Activated naive CD4-positive, alpha-beta T cell treated with anti-CD3 and anti-CD28 coated beads for 36 hours (primary cell): ENCODE measurements around the gene RSPH9. TPM values are rescaled to one million over a fixed set of nuclear protein-coding genes. Genes with fewer than 3 reads are reported as not detected.
"Not testable (repeated sequence)": the region's sequence is repeated elsewhere in the genome, so short reads cannot be mapped to it uniquely, and the experiment has no call there.

ENCODE experiments used
- CTCF ChIA-PET: fragments of 350-600 bp; sonication (Branson Sonifier 250); formaldehyde crosslinking; loops from one replicate; lab custom pipeline; 2021; ENCODE audit warnings: antibody characterized with exemption; lab: Charles Lee
- DNase-seq: peaks from one replicate; pipeline ENCODE4 v3.0.0-alpha.2; 2020
- H3K27ac Mint-ChIP-seq: one replicate; pipeline ENCODE4 v1.8.0; 2021; ENCODE audit warnings: mild to moderate bottlenecking, mixed read lengths
- H3K27me3 Mint-ChIP-seq: one replicate; pipeline ENCODE4 v1.8.0; 2021; ENCODE audit warnings: low read depth, mixed read lengths
- H3K36me3 Mint-ChIP-seq: one replicate; pipeline ENCODE4 v1.8.0; 2021; ENCODE audit warnings: low read depth, mixed read lengths
- H3K4me1 Mint-ChIP-seq: one replicate; pipeline ENCODE4 v1.8.0; 2021; ENCODE audit warnings: low read depth, mixed read lengths
- H3K4me3 Mint-ChIP-seq: one replicate; pipeline ENCODE4 v1.8.0; 2021; ENCODE audit warnings: mild to moderate bottlenecking, moderate library complexity, mixed read lengths
- H3K9me3 Mint-ChIP-seq: one replicate; pipeline ENCODE4 v1.8.0; 2021; ENCODE audit warnings: mixed read lengths
- intact Hi-C: fragments of 100-400 bp; cut with micrococcal nuclease; formaldehyde crosslinking; loops from one replicate; pipeline ENCODE4 v1.15.1; 2023
- total RNA-seq, 2 experiments: library from RNA; stranded (reverse); gene quantifications; one replicate each; pipeline ENCODE4 v1.2.3, GENCODE V29; 2021

The RSPH9 gene
- total RNA-seq, 2 experiments from 2014 or later = not detected

DNA sequence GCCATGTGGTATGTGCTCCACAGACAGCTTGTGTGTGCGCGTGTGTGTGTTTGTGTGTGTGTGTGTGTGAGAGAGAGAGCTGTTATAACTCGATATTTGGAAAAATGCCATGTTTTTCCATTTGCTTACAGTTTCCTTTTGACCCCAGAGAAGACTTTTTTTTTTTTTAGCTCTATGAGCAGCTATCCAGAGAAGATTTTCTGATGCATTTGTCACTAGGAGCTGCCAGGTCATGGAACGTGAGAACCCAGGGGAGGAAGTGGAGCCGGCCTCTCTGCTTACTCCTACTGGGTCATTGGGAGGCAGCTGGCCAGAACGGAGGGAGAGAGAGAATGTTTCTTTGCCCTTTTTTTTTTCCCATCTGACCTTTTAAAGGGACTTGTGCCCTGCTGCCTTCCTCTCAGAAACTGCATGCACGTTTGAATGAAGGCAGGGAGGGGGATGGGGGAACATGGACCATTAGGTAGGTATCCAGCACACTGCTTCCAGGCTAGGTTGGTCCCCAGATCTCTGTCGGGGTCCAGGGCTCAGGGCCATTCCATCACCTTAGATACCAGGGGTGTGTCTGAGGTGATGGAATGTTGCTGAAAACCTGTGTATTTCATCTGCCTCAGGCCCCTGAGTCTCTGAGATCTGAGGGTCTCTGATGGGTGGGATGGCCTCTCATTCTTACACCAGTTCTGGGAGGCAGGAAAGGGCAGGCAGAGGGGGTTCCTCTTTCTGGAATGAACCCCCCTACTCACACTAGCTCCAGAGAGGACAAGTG lies 53.9 kb downstream of the RSPH9 start:
- H3K4me1 Mint-ChIP-seq = no peaks in the 10 kb centered on the region
- no peak overlapping the region for H3K27ac Mint-ChIP-seq
- no peaks in the 10 kb centered on the region for H3K36me3 Mint-ChIP-seq
- no peak overlapping the region for H3K4me3 Mint-ChIP-seq
- CTCF ChIA-PET = interaction anchor here (0.6 to 0.7 kb wide), 3 partner anchors 28 to 136 kb away, joined by 3 to 7 read pairs (median 5); no protein-coding TSS in a partner anchor
- H3K27me3 Mint-ChIP-seq = peaks cover 9% of the 10 kb centered on the region
- intact Hi-C loops = no loop called here
- DNase-seq = no peak
- H3K9me3 Mint-ChIP-seq = no peaks in the 10 kb centered on the region

DNA sequence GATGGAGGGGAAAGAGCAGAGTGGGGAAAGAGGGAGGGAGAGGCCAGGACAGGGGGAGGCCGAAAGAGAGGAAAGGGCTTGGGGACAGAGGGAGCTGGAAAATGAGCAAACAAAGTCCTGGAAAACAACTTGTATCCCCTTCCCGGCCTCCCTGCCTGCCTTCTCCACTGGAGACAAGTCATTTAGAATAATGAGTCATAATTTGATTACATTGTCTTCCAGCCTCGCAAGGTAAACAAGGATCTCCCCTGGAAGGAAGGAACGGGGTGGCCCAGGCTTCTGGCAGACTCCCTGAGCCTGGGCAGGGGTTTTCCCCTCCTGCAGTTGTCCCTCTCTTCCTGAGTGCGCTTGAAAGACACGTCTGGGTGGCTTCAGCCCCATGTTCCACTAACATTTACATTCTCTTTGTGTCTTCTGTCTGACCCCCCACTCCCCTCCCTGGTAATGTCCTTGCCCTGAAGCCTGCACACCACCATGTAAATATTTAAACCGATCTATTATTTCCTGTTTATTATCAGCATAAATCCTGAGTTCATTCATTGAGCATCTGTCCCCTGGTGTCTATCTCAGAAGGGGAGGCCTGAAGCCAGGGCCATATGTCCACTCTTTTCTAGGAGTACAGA lies 54.8 kb downstream of the RSPH9 start:
- intact Hi-C loops = no loop called here

GRCh38 chr6:43700939-43701560 lies 56.2 kb downstream of the RSPH9 start:
- CTCF ChIA-PET = not testable (repeated sequence)

More for the DNA sequence above, 54.8 kb downstream of the RSPH9 start:
- Mint-ChIP-seq H3K36me3 (no peaks in the 10 kb centered on the region), H3K4me1 (no peaks in the 10 kb centered on the region), H3K27ac (no peak overlapping the region), H3K4me3 (no peak overlapping the region), H3K27me3 (peaks cover 9% of the 10 kb centered on the region), H3K9me3 (no peaks in the 10 kb centered on the region)
- DNase-seq = no peak
- CTCF ChIA-PET = no interaction called here

GRCh38 chr6:43702171-43702533 lies 57.3 kb downstream of the RSPH9 start:
- intact Hi-C loops = no loop called here
- no peaks in the 10 kb centered on the region for H3K4me1 Mint-ChIP-seq
- H3K27ac Mint-ChIP-seq = no peak overlapping the region
- DNase-seq = no peak
- peaks cover 9% of the 10 kb centered on the region for H3K27me3 Mint-ChIP-seq
- CTCF ChIA-PET = interaction anchor here (0.6 kb wide), 1 partner anchor 22 kb away, joined by 3 read pairs; no protein-coding TSS in a partner anchor
- no peak overlapping the region for H3K4me3 Mint-ChIP-seq
- no peaks in the 10 kb centered on the region for H3K9me3 Mint-ChIP-seq
- H3K36me3 Mint-ChIP-seq = no peaks in the 10 kb centered on the region

More at GRCh38 chr6:43700939-43701560, 56.2 kb downstream of the RSPH9 start:
- DNase-seq, H3K27me3 Mint-ChIP-seq, H3K9me3 Mint-ChIP-seq, H3K4me3 Mint-ChIP-seq, H3K36me3 Mint-ChIP-seq, H3K27ac Mint-ChIP-seq, H3K4me1 Mint-ChIP-seq, intact Hi-C loops: not testable (repeated sequence)

GRCh38 chr6:43702534-43703440 lies 58.0 kb downstream of the RSPH9 start:
- no peaks in the 10 kb centered on the region for H3K4me1 Mint-ChIP-seq
- CTCF ChIA-PET = no interaction called here
- intact Hi-C loops = no loop called here
- no peak overlapping the region for H3K4me3 Mint-ChIP-seq
- H3K9me3 Mint-ChIP-seq = no peaks in the 10 kb centered on the region
- peak; percentile 35 for DNase-seq
- H3K27me3 Mint-ChIP-seq = peaks cover 9% of the 10 kb centered on the region
- H3K36me3 Mint-ChIP-seq = no peaks in the 10 kb centered on the region
- no peak overlapping the region for H3K27ac Mint-ChIP-seq

GRCh38 chr6:43703512-43704429 lies 58.9 kb downstream of the RSPH9 start:
- CTCF ChIA-PET = no interaction called here
- DNase-seq = no peak
- Mint-ChIP-seq H3K27me3 (peaks cover 9% of the 10 kb centered on the region), H3K4me1 (no peaks in the 10 kb centered on the region), H3K36me3 (no peaks in the 10 kb centered on the region), H3K9me3 (no peaks in the 10 kb centered on the region), H3K4me3 (no peak overlapping the region), H3K27ac (no peak overlapping the region)
- intact Hi-C loops = no loop called here

- peaks cover 3% of the 10 kb centered on the region for H3K4me1 Mint-ChIP-seq
- no peaks in the 10 kb centered on the region for H3K9me3 Mint-ChIP-seq
- DNase-seq = no peak
- H3K36me3 Mint-ChIP-seq = no peaks in the 10 kb centered on the region
- CTCF ChIA-PET = interaction anchor here (1.0 to 1.3 kb wide), 4 partner anchors 38 to 373 kb away, joined by 3 read pairs; no protein-coding TSS in a partner anchor
- no peak overlapping the region for H3K27ac Mint-ChIP-seq
- no peak overlapping the region for H3K4me3 Mint-ChIP-seq
- peaks cover 8% of the 10 kb centered on the region for H3K27me3 Mint-ChIP-seq
- intact Hi-C loops = no loop called here
These were observed 61.2 kb downstream of the RSPH9 start for GRCh38 chr6:43705996-43706395.

GRCh38 chr6:43706788-43707187 lies 62.0 kb downstream of the RSPH9 start:
- intact Hi-C loops = no loop called here

GRCh38 chr6:43707269-43707668 lies 62.4 kb downstream of the RSPH9 start:
- DNase-seq = no peak
- CTCF ChIA-PET = interaction anchor here (1.3 kb wide), 2 partner anchors 62 to 367 kb away, joined by 3 read pairs; no protein-coding TSS in a partner anchor
- Mint-ChIP-seq H3K36me3 (no peaks in the 10 kb centered on the region), H3K9me3 (no peaks in the 10 kb centered on the region), H3K27ac (no peak overlapping the region), H3K4me1 (peaks cover 3% of the 10 kb centered on the region), H3K4me3 (no peak overlapping the region), H3K27me3 (peaks cover 10% of the 10 kb centered on the region)
- intact Hi-C loops = no loop called here

More at GRCh38 chr6:43706788-43707187, 62.0 kb downstream of the RSPH9 start:
- H3K27ac Mint-ChIP-seq = no peak overlapping the region
- peaks cover 3% of the 10 kb centered on the region for H3K4me1 Mint-ChIP-seq
- peaks cover 10% of the 10 kb centered on the region for H3K27me3 Mint-ChIP-seq
- CTCF ChIA-PET = interaction anchor here (1.3 kb wide), 2 partner anchors 62 to 367 kb away, joined by 3 read pairs; no protein-coding TSS in a partner anchor
- no peaks in the 10 kb centered on the region for H3K36me3 Mint-ChIP-seq
- H3K9me3 Mint-ChIP-seq = no peaks in the 10 kb centered on the region
- DNase-seq = peak; percentile 23
- no peak overlapping the region for H3K4me3 Mint-ChIP-seq

GRCh38 chr6:43707767-43708166 lies 62.9 kb downstream of the RSPH9 start:
- Mint-ChIP-seq H3K9me3 (no peaks in the 10 kb centered on the region), H3K27me3 (peaks cover 10% of the 10 kb centered on the region), H3K4me1 (peaks cover 3% of the 10 kb centered on the region), H3K4me3 (no peak overlapping the region), H3K36me3 (no peaks in the 10 kb centered on the region), H3K27ac (no peak overlapping the region)
- CTCF ChIA-PET = no interaction called here
- intact Hi-C loops = no loop called here
- DNase-seq = no peak
